Calu3 (cell line): ENCODE measurements around the gene DENND5A. TPM values are rescaled to one million over a fixed set of nuclear protein-coding genes. Genes with fewer than 3 reads are reported as not detected.
"Not testable (repeated sequence)": the region's sequence is repeated elsewhere in the genome, so short reads cannot be mapped to it uniquely, and the experiment has no call there.

Experiments
- BruUV-seq: library from RNA; stranded (reverse); fragments of 400-500 nt; replicated peaks from 2 replicates; lab custom pipeline; 2021; lab: Mats Ljungman, UMichigan
- CTCF ChIA-PET: fragments of 300-600 bp; sonication (Branson Sonifier 250); formaldehyde crosslinking; loops from one replicate; lab custom pipeline; 2022; ENCODE audit warnings: antibody characterized with exemption; lab: Charles Lee
- DNase-seq: peaks from one replicate; pipeline ENCODE4 v3.0.0; 2022
- H3K27ac Mint-ChIP-seq: one replicate; pipeline ENCODE4 v1.8.0; 2022; ENCODE audit warnings: mixed read lengths; ENCODE audit not compliant: unreplicated experiment
- H3K27me3 Mint-ChIP-seq: one replicate; pipeline ENCODE4 v1.8.0; 2022; ENCODE audit warnings: mixed read lengths; ENCODE audit not compliant: unreplicated experiment
- H3K36me3 Mint-ChIP-seq: one replicate; pipeline ENCODE4 v1.8.0; 2022; ENCODE audit warnings: mild to moderate bottlenecking, moderate library complexity, mixed read lengths; ENCODE audit not compliant: insufficient read depth, unreplicated experiment
- H3K4me1 Mint-ChIP-seq: one replicate; pipeline ENCODE4 v1.8.0; 2022; ENCODE audit warnings: mild to moderate bottlenecking, low read depth, mixed read lengths; ENCODE audit not compliant: unreplicated experiment
- H3K4me3 Mint-ChIP-seq: one replicate; pipeline ENCODE4 v1.8.0; 2022; ENCODE audit warnings: mild to moderate bottlenecking, low read depth, moderate library complexity, mixed read lengths; ENCODE audit not compliant: unreplicated experiment
- H3K9me3 Mint-ChIP-seq: one replicate; pipeline ENCODE4 v1.8.0; 2022; ENCODE audit warnings: low read depth, mixed read lengths; ENCODE audit not compliant: unreplicated experiment
- intact Hi-C: fragments of 100-400 bp; cut with micrococcal nuclease; formaldehyde crosslinking; loops from one replicate; pipeline ENCODE4 v1.10.0; 2022; ENCODE audit not compliant: unreplicated experiment
- total RNA-seq: library from RNA; stranded (reverse); gene quantifications from 2 replicates; pipeline ENCODE4 v1.2.3, GENCODE V29; 2022
- TF ChIP-seq, protein P1 (sequence below): fragments of 200-600 bp; IDR thresholded peaks from one replicate; pipeline ENCODE4 v1.8.0; 2022; ENCODE audit warnings: antibody characterized with exemption; ENCODE audit not compliant: unreplicated experiment

Gene DENND5A
- total RNA-seq, 1 experiment from 2014 or later, result 40.0 TPM

DNA sequence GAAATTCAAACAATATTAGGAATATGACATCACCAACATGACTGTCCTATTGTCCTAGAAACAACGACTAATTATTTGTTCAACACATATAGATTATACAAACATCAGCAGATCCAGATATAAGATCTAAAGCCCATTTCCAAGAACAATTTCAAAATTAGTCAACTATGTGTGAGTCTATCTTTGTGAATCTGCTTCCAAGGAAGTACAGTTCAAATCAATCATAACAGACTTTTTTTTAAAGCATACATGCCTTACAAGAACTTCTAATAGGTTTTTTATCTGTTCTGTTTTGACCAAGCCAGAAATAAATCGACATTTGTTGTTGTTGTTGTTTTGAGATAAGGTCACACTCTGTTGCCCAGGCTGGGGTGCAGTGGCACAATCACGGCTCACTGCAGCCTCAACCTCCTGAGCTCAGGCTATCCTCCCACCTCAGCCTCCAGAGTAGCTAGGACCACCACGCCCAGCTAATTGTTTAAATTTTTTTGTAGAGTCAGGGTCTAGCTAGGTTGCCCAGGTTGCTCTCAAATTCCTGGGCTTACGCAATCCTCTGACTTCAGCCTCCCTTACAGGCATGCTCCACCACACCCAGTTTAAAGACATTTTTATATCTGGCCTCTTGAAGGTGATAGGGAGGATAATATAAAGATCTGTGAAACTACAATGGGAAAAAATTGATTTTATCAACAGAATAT is 54.8 kb downstream of the DENND5A start:
- Mint-ChIP-seq H3K4me1 (peaks cover 29% of the 10 kb centered on the region), H3K27ac (no peak overlapping the region), H3K4me3 (no peak overlapping the region), H3K27me3 (no peaks in the 10 kb centered on the region), H3K36me3 (no peaks in the 10 kb centered on the region), H3K9me3 (no peaks in the 10 kb centered on the region)
- DNase-seq, result peak; percentile 15
- TF ChIP-seq, protein P1, sequence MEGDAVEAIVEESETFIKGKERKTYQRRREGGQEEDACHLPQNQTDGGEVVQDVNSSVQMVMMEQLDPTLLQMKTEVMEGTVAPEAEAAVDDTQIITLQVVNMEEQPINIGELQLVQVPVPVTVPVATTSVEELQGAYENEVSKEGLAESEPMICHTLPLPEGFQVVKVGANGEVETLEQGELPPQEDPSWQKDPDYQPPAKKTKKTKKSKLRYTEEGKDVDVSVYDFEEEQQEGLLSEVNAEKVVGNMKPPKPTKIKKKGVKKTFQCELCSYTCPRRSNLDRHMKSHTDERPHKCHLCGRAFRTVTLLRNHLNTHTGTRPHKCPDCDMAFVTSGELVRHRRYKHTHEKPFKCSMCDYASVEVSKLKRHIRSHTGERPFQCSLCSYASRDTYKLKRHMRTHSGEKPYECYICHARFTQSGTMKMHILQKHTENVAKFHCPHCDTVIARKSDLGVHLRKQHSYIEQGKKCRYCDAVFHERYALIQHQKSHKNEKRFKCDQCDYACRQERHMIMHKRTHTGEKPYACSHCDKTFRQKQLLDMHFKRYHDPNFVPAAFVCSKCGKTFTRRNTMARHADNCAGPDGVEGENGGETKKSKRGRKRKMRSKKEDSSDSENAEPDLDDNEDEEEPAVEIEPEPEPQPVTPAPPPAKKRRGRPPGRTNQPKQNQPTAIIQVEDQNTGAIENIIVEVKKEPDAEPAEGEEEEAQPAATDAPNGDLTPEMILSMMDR, result no peak
- CTCF ChIA-PET, result interaction anchor here (1.3 kb wide), 1 partner anchor 72 kb away, joined by 3 read pairs; no protein-coding TSS in a partner anchor
- intact Hi-C loops, result no loop called here
- BruUV-seq, result no TSS peak

DNA sequence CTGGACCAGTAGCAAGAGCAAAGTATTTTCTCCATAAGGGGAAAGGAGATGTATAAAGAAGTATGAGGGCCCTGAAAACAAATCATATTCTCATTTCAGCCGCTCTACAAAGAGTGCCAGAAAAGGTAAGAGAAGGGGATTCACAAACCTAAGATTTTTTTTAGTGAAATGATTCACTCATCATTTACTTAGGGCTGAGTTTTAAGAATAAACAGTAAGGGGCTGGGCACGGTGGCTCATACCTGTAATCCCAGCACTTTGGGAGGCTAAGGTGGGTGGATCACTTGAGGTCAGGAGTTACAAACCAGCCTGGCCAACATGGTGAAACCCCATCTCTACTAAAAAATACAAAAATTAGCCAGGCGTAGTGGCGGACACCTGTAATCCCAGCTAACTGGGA is 55.5 kb downstream of the DENND5A start:
- not testable (repeated sequence) for DNase-seq

DNA sequence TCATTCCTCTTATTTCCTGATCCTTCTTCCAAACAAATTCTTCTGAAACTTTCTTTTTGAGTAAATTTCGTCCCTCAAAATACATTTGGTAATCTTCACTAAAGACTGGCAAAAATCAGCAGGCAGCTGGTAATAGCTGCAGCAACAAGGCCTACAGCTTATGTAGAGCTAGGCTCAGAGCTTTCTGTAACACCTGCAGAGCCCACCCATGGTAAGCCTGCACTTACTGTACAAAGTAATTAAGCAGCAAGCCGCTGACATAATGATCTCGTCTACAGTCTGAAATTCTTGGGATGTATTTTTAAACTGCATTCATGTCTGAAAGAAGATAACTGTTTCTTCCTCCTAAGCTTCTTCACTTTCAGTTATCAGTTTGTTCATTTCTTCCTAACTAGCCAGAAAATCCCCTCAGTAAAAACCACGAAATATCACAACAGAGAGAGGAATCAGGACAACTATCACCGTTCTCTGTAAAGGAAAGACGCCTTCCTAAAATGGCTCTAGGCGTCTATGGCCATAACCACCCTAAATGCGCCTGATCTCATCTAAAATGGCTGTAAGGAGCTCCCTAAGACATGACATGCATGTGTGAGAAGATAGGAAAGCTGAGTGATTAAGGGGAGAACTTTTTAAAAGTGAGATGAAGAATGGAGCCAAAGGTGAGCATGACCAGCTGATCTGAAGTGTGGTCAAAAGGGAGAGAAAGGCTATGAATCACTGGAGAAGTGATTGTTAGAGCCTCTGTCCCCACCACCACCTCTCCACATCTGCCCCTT is 56.2 kb downstream of the DENND5A start:
- intact Hi-C loops, result no loop called here
- H3K27me3 Mint-ChIP-seq, result no peaks in the 10 kb centered on the region
- TF ChIP-seq, protein P1, result no peak
- no peaks in the 10 kb centered on the region for H3K9me3 Mint-ChIP-seq
- no peak for DNase-seq
- peaks cover 23% of the 10 kb centered on the region for H3K4me1 Mint-ChIP-seq
- H3K27ac Mint-ChIP-seq, result no peak overlapping the region
- CTCF ChIA-PET, result no interaction called here
- no TSS peak for BruUV-seq
- no peaks in the 10 kb centered on the region for H3K36me3 Mint-ChIP-seq
- H3K4me3 Mint-ChIP-seq, result no peak overlapping the region

More for the DNA sequence above, 55.5 kb downstream of the DENND5A start:
- H3K27ac Mint-ChIP-seq, H3K27me3 Mint-ChIP-seq, H3K36me3 Mint-ChIP-seq, CTCF ChIA-PET, H3K4me3 Mint-ChIP-seq, H3K9me3 Mint-ChIP-seq, intact Hi-C loops, BruUV-seq: not testable (repeated sequence)
- H3K4me1 Mint-ChIP-seq, result peaks cover 23% of the 10 kb centered on the region

DNA sequence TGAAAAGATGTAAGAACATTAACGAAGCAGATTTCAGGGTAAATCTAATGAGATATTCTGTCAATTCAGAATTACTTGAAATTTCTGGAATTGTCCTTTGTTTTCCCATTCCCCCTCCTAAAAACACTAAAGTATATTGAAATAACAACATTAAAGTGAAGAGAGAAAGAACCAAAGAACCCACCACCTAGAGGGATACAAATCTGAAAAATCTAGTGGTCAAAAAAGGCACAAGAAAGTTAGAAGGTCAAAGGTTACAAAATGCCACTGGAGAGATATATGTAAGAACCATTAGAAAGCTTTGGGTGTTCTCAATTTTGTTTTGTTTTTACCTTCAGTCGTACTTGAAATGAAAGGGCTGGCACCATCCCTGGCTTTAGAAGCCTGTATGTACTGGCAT is 57.9 kb downstream of the DENND5A start:
- BruUV-seq, result no TSS peak
- CTCF ChIA-PET, result no interaction called here
- DNase-seq, result no peak
- no peak overlapping the region for H3K27ac Mint-ChIP-seq
- intact Hi-C loops, result no loop called here
- H3K36me3 Mint-ChIP-seq, result no peaks in the 10 kb centered on the region
- peaks cover 19% of the 10 kb centered on the region for H3K4me1 Mint-ChIP-seq
- no peak overlapping the region for H3K4me3 Mint-ChIP-seq
- TF ChIP-seq, protein P1, result no peak
- H3K9me3 Mint-ChIP-seq, result no peaks in the 10 kb centered on the region
- no peaks in the 10 kb centered on the region for H3K27me3 Mint-ChIP-seq

DNA sequence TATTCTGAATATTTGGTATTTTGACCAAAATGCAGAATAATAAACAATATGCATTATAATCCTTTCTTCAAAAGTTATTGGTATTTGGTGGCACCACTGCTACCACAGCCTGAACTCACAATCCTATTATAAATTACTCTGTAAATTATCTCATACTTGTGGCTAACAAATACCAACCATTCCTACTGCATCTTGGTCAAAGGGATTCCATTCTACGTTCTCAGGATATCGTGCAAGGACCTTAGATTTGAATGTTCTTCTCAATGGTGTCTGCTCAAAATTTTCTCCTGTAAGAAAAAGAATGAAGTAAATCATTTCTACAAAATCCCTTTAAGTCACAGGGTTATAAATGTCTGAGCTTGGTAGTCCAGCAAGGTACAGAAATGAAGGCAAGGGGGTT is 58.7 kb downstream of the DENND5A start:
- Mint-ChIP-seq H3K4me1 (peaks cover 13% of the 10 kb centered on the region), H3K9me3 (no peaks in the 10 kb centered on the region), H3K27me3 (no peaks in the 10 kb centered on the region), H3K27ac (no peak overlapping the region), H3K36me3 (no peaks in the 10 kb centered on the region), H3K4me3 (no peak overlapping the region)
- CTCF ChIA-PET, result no interaction called here
- DNase-seq, result no peak
- intact Hi-C loops, result no loop called here
- no TSS peak for BruUV-seq
- TF ChIP-seq, protein P1, result no peak
